ENCODE measurements around the gene GLRA3.

DNA sequence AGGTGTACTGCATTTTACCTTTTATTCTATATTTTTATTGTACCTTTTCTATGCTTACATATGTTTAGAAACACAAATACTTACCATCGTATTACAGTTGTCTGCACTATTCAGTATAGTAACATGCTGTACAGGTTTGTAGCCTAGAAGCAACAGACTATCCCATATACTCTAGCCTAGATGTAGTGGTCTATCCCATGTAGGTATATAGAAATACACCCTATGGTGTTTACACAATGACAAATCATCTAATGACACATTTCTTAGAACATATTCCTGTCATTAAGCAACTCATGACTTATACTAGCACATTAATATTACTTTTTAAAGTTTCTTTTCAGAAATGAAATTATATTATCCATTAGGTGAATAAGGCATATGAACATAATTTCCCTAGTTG lies 195.6 kb downstream of the GLRA3 start:
- TF ChIP-seq POLR2AphosphoS5 (IDR thresholded peaks at IDR 0.05; ENCODE audit: low read depth, low read length) (no peak), TAF1 (IDR thresholded peaks at IDR 0.05; ENCODE audit: borderline replicate concordance, insufficient read depth, low read length) (no peak), SIN3A (IDR thresholded peaks at IDR 0.05; ENCODE audit: borderline replicate concordance, insufficient read depth, low read length) (no peak), FOXP2 (optimal IDR thresholded peaks at IDR 0.05; ENCODE audit: borderline replicate concordance, extremely low read depth, extremely low read length, insufficient read depth) (no peak)
- TF ChIP-seq, protein P1, sequence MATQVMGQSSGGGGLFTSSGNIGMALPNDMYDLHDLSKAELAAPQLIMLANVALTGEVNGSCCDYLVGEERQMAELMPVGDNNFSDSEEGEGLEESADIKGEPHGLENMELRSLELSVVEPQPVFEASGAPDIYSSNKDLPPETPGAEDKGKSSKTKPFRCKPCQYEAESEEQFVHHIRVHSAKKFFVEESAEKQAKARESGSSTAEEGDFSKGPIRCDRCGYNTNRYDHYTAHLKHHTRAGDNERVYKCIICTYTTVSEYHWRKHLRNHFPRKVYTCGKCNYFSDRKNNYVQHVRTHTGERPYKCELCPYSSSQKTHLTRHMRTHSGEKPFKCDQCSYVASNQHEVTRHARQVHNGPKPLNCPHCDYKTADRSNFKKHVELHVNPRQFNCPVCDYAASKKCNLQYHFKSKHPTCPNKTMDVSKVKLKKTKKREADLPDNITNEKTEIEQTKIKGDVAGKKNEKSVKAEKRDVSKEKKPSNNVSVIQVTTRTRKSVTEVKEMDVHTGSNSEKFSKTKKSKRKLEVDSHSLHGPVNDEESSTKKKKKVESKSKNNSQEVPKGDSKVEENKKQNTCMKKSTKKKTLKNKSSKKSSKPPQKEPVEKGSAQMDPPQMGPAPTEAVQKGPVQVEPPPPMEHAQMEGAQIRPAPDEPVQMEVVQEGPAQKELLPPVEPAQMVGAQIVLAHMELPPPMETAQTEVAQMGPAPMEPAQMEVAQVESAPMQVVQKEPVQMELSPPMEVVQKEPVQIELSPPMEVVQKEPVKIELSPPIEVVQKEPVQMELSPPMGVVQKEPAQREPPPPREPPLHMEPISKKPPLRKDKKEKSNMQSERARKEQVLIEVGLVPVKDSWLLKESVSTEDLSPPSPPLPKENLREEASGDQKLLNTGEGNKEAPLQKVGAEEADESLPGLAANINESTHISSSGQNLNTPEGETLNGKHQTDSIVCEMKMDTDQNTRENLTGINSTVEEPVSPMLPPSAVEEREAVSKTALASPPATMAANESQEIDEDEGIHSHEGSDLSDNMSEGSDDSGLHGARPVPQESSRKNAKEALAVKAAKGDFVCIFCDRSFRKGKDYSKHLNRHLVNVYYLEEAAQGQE (IDR thresholded peaks at IDR 0.05; ENCODE audit: insufficient read depth in 1 of 2, low read depth in 2 of 2, low read length in 2 of 2), result no peak

Measured in PFSK-1 (cell line).